K562 (cell line): ENCODE data around the gene NAA80. TPM values are rescaled to one million over a fixed set of nuclear protein-coding genes. Genes with fewer than 3 reads are reported as not detected.
A peak's percentile ranks its signal among the peaks of the same experiment; 100 is the strongest.

Experiments
- BRF1 ChIP-seq: IDR thresholded peaks from 3 replicates; pipeline ENCODE4 v1.6.1; 2011; ENCODE audit warnings: borderline replicate concordance, mild to moderate bottlenecking; ENCODE audit not compliant: insufficient read length; ENCODE audit errors: extremely low read depth
- CTBP1 ChIP-seq: fragments of 450-650 bp; IDR thresholded peaks from 2 replicates; pipeline ENCODE4 v1.6.1; 2016; ENCODE audit warnings: borderline replicate concordance
- HDGF ChIP-seq: fragments of 450-650 bp; IDR thresholded peaks from 2 replicates; pipeline ENCODE4 v1.6.1; 2016
- HNRNPL ChIP-seq: fragments of 200-400 bp; formaldehyde crosslinking; IDR thresholded peaks from 2 replicates; pipeline ENCODE4 v1.6.1; 2017; ENCODE audit warnings: low read depth, mild to moderate bottlenecking, low read length
- LEF1 ChIP-seq: fragments of 450-650 bp; IDR thresholded peaks from 2 replicates; pipeline ENCODE4 v1.6.1; 2016; ENCODE audit warnings: mild to moderate bottlenecking
- NFXL1 ChIP-seq: fragments of 450-650 bp; formaldehyde crosslinking; IDR thresholded peaks from 2 replicates; pipeline ENCODE4 v1.4.0; 2021; ENCODE audit warnings: mild to moderate bottlenecking
- PHF20 ChIP-seq: fragments of 450-650 bp; IDR thresholded peaks from 2 replicates; pipeline ENCODE4 v1.6.1; 2018; ENCODE audit not compliant: partially characterized antibody
- PTBP1 ChIP-seq: fragments of 200-400 bp; formaldehyde crosslinking; IDR thresholded peaks from 2 replicates; pipeline ENCODE4 v1.6.1; 2017; ENCODE audit warnings: low read depth, low read length
- SIX5 ChIP-seq, 2 experiments: IDR thresholded peaks; 2 replicates each; pipeline ENCODE4 v1.6.1; 2011; ENCODE audit warnings: low read length in 2 of 2, borderline replicate concordance in 1 of 2, low read depth in 1 of 2, mild to moderate bottlenecking in 1 of 2, moderate library complexity in 1 of 2; ENCODE audit not compliant: insufficient read depth in 1 of 2
- SMAD4 ChIP-seq: fragments of 250-450 bp; sonication (Bioruptor Pico); conservative IDR thresholded peaks from 2 replicates; pipeline ENCODE4 v1.8.0; 2021; ENCODE audit warnings: inconsistent platforms, mild to moderate bottlenecking, moderate library complexity
- ZNF551 ChIP-seq: fragments of 250-450 bp; sonication (Bioruptor Pico); IDR thresholded peaks from 2 replicates; pipeline ENCODE4 v1.5.0; 2021; ENCODE audit warnings: mild to moderate bottlenecking, moderate library complexity
- ZSCAN32 ChIP-seq: fragments of 450-650 bp; formaldehyde crosslinking; IDR thresholded peaks from 2 replicates; pipeline ENCODE4 v1.4.0; 2020; ENCODE audit warnings: mild to moderate bottlenecking, moderate library complexity
- polyA plus RNA-seq, 8 experiments: library from polyadenylated mRNA; depleted of rRNA in 4 of 8; stranded (reverse) in 5 of 8; unstranded in 3 of 8; fragments of >200 nt; fragmentation: Nextera tagmentation in 2 of 8; fragmentation: Illumina TruSeq in 1 of 8; extraction: Ambion mirVana in 2 of 8; extraction: Trizol in 1 of 8; gene quantifications; 2 replicates each; pipeline versions ENCODE4 v1.2.1 to v1.2.3, GENCODE V29; 2011 to 2014; ENCODE audit warnings: inconsistent platforms in 1 of 8, missing spikeins in 1 of 8
- total RNA-seq, 7 experiments: library from RNA; depleted of rRNA in 6 of 7; stranded (reverse); fragments of >200 nt in 6 of 7; fragmentation: Illumina TruSeq in 2 of 7; extraction: Trizol in 2 of 7; gene quantifications; 2 replicates each; pipeline versions ENCODE4 v1.2.1 to v1.2.3, GENCODE V29; 2011 to 2021; ENCODE audit warnings: low replicate concordance in 1 of 7
- TF ChIP-seq, protein P1 (sequence below): fragments of 250-450 bp; sonication (Bioruptor Pico); IDR thresholded peaks from 2 replicates; pipeline ENCODE4 v1.4.0; 2020; ENCODE audit warnings: mild to moderate bottlenecking
- TF ChIP-seq, protein P2 (sequence below), 2 experiments: IDR thresholded peaks in 1 of 2; conservative IDR thresholded peaks in 1 of 2; 2 replicates each; pipeline ENCODE4 v1.6.1; 2016; ENCODE audit warnings: low read depth in 2 of 2, mild to moderate bottlenecking in 1 of 2, missing compliant biosample characterization in 1 of 2, missing genetic modification characterization in 1 of 2, moderate library complexity in 1 of 2
- TF ChIP-seq, protein P3 (sequence below): fragments of 250-450 bp; sonication (Bioruptor Pico); IDR thresholded peaks from 2 replicates; pipeline ENCODE4 v1.5.0; 2021
- TF ChIP-seq, protein P4 (sequence below): fragments of 250-450 bp; sonication (Bioruptor Pico); IDR thresholded peaks from 2 replicates; pipeline ENCODE4 v1.8.0; 2021; ENCODE audit warnings: mild to moderate bottlenecking, moderate library complexity
- TF ChIP-seq, protein P5 (sequence below): sonication (generic); formaldehyde crosslinking; IDR thresholded peaks from 2 replicates; pipeline ENCODE4 v1.8.1; 2023; ENCODE audit warnings: mild to moderate bottlenecking, missing genetic modification reagents, moderate library complexity
- TF ChIP-seq, protein P6 (sequence below): sonication (generic); formaldehyde crosslinking; IDR thresholded peaks from 2 replicates; pipeline ENCODE4 v1.8.0; 2022; ENCODE audit warnings: missing genetic modification reagents, mild to moderate bottlenecking, borderline replicate concordance

NAA80 gene
- total and polyA plus RNA-seq, 9 of the 15 experiments (the other 6 are each of a cell fraction or from before 2014, with no cell fraction given) = 0.82 to 24.0 (median 8.6) TPM

DNA sequence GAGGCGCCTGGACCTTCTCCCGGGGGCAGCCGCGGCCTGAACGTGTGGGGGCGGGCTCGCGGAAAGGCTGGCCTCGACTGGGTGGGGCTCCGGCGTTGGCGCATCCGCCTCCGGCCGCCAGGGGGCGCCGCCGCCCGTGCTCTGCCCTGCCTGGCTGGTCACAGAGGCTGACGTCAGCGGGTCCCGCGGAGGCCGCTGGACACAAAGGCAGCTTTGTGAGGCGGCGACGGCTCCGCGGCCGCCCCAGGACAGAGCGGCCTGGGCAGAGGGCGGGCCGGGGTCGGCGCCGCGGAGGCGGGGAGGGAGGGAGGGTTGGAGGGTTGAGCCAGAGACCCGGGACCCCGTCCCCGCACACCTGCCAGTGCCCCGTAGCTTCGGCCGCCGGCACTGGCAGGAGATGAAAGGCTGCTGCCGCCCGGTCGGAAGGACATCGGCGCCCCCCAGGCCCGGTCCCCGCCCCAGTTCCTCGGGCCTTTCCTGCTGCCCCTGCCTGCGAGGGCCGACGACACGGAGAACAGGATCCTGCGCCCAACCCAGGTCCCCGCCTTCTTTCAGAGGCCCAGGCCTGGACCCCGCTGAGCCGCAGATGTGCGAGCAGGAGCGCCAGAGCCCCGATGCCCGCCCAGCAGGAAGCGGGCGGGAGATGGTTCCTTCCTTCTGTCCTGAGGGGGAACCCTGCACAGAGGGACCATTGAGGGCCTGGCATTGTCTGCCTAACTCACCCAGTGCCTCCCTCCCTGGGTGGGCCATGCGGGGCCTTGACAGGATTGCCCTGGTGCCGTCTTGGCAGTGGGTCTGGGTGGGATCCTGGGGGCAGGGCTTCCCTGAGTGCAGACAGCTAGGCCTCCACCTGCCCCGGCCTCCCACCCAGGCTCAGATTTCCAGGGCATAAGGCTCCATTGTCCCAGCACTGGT, 38.9 kb downstream of the NAA80 start (continued):
- TF ChIP-seq, protein P1, sequence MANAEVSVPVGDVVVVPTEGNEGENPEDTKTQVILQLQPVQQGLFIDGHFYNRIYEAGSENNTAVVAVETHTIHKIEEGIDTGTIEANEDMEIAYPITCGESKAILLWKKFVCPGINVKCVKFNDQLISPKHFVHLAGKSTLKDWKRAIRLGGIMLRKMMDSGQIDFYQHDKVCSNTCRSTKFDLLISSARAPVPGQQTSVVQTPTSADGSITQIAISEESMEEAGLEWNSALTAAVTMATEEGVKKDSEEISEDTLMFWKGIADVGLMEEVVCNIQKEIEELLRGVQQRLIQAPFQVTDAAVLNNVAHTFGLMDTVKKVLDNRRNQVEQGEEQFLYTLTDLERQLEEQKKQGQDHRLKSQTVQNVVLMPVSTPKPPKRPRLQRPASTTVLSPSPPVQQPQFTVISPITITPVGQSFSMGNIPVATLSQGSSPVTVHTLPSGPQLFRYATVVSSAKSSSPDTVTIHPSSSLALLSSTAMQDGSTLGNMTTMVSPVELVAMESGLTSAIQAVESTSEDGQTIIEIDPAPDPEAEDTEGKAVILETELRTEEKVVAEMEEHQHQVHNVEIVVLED = 0 out of 2 replicates have a peak, but pooled peaks have one; percentile 27
- TF ChIP-seq, protein P2, sequence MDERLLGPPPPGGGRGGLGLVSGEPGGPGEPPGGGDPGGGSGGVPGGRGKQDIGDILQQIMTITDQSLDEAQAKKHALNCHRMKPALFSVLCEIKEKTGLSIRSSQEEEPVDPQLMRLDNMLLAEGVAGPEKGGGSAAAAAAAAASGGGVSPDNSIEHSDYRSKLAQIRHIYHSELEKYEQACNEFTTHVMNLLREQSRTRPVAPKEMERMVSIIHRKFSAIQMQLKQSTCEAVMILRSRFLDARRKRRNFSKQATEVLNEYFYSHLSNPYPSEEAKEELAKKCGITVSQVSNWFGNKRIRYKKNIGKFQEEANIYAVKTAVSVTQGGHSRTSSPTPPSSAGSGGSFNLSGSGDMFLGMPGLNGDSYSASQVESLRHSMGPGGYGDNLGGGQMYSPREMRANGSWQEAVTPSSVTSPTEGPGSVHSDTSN (CRISPR knock-in tag; IDR thresholded peaks at IDR 0.05; ENCODE audit: low read depth) = no peak
- TF ChIP-seq, protein P2 (tag; conservative IDR thresholded peaks at IDR 0.05; ENCODE audit: low read depth) = no peak
- TF ChIP-seq HDGF = no peak
- TF ChIP-seq, protein P3, sequence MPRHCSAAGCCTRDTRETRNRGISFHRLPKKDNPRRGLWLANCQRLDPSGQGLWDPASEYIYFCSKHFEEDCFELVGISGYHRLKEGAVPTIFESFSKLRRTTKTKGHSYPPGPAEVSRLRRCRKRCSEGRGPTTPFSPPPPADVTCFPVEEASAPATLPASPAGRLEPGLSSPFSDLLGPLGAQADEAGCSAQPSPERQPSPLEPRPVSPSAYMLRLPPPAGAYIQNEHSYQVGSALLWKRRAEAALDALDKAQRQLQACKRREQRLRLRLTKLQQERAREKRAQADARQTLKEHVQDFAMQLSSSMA (CRISPR knock-in tag) = no peak
- TF ChIP-seq, protein P4, sequence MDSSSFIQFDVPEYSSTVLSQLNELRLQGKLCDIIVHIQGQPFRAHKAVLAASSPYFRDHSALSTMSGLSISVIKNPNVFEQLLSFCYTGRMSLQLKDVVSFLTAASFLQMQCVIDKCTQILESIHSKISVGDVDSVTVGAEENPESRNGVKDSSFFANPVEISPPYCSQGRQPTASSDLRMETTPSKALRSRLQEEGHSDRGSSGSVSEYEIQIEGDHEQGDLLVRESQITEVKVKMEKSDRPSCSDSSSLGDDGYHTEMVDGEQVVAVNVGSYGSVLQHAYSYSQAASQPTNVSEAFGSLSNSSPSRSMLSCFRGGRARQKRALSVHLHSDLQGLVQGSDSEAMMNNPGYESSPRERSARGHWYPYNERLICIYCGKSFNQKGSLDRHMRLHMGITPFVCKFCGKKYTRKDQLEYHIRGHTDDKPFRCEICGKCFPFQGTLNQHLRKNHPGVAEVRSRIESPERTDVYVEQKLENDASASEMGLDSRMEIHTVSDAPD (CRISPR knock-in tag) = no peak
- no peak for TF ChIP-seq PHF20
- TF ChIP-seq SMAD4 (CRISPR knock-in tag) = peak; percentile 50; the same call in 1 of the 2 replicates
- TF ChIP-seq, protein P5, sequence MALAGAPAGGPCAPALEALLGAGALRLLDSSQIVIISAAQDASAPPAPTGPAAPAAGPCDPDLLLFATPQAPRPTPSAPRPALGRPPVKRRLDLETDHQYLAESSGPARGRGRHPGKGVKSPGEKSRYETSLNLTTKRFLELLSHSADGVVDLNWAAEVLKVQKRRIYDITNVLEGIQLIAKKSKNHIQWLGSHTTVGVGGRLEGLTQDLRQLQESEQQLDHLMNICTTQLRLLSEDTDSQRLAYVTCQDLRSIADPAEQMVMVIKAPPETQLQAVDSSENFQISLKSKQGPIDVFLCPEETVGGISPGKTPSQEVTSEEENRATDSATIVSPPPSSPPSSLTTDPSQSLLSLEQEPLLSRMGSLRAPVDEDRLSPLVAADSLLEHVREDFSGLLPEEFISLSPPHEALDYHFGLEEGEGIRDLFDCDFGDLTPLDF = no peak
- no peak for TF ChIP-seq PTBP1
- no peak for TF ChIP-seq SIX5 (IDR thresholded peaks at IDR 0.05; ENCODE audit: borderline replicate concordance in 1 of 2, insufficient read depth in 1 of 2, low read depth in 1 of 2, low read length in 2 of 2)
- TF ChIP-seq BRF1 = no peak
- TF ChIP-seq, protein P6, sequence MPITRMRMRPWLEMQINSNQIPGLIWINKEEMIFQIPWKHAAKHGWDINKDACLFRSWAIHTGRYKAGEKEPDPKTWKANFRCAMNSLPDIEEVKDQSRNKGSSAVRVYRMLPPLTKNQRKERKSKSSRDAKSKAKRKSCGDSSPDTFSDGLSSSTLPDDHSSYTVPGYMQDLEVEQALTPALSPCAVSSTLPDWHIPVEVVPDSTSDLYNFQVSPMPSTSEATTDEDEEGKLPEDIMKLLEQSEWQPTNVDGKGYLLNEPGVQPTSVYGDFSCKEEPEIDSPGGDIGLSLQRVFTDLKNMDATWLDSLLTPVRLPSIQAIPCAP (CRISPR knock-in tag) = no peak
- TF ChIP-seq LEF1 = no peak
- TF ChIP-seq NFXL1 (CRISPR knock-in tag) = no peak
- TF ChIP-seq HNRNPL = peak; percentile 77
- no peak for TF ChIP-seq ZNF551 (CRISPR knock-in tag)
- peak; percentile 54; the same call in 1 of the 2 replicates for TF ChIP-seq CTBP1
- no peak for TF ChIP-seq ZSCAN32 (CRISPR knock-in tag)
